KBM-7 (cell line): ENCODE measurements around the gene BLID.

Experiments
- DNase-seq: peaks from one replicate; pipeline ENCODE4 v3.0.0-alpha.2; 2015
- in situ Hi-C: fragments of 300-500 bp; cut with MboI; formaldehyde crosslinking; loops from 2 replicates; pipeline ENCODE4 v1.14.3; 2020; ENCODE audit warnings: low sequenced_read_pairs, low pct_unique_long_range_greater_than_20kb, mixed read lengths

The BLID gene

GRCh38 chr11:122115524-122116379 lies at the start of gene BLID:
Gene BLID, minus strand, starts transcription at chr11:122116215. Its CDS starts 293 bp downstream, at chr11:122115922.
- DNase-seq = no peak
- in situ Hi-C loops = no loop called here

GRCh38 chr11:122163053-122163819 lies 47.2 kb upstream of the BLID start:
- no peak for DNase-seq

GRCh38 chr11:122162095-122162494 lies 46.1 kb upstream of the BLID start:
- DNase-seq = no peak
- in situ Hi-C loops = no loop called here

More at GRCh38 chr11:122163053-122163819, 47.2 kb upstream of the BLID start:
- in situ Hi-C loops = no loop called here

GRCh38 chr11:122160841-122161590 lies 45.0 kb upstream of the BLID start:
- DNase-seq = no peak
- in situ Hi-C loops = no loop called here

GRCh38 chr11:122159861-122160260 lies 43.8 kb upstream of the BLID start:
- no peak for DNase-seq
- in situ Hi-C loops = no loop called here

- in situ Hi-C loops = no loop called here
- DNase-seq = no peak
Measured at GRCh38 chr11:122159173-122159721, 43.2 kb upstream of the BLID start.

GRCh38 chr11:122158171-122158570 lies 42.2 kb upstream of the BLID start:
- in situ Hi-C loops = no loop called here
- no peak for DNase-seq

GRCh38 chr11:122157653-122158161 lies 41.7 kb upstream of the BLID start:
- in situ Hi-C loops = no loop called here
- peak; percentile 4 for DNase-seq

- DNase-seq = no peak
- in situ Hi-C loops = no loop called here
Measured at GRCh38 chr11:122156940-122157382, 40.9 kb upstream of the BLID start.

GRCh38 chr11:122155765-122156527 lies 39.9 kb upstream of the BLID start:
- DNase-seq = no peak
- in situ Hi-C loops = no loop called here

GRCh38 chr11:122154994-122155393 lies 39.0 kb upstream of the BLID start:
- DNase-seq = no peak
- in situ Hi-C loops = no loop called here

GRCh38 chr11:122154227-122154626 lies 38.2 kb upstream of the BLID start:
- no peak for DNase-seq
- in situ Hi-C loops = no loop called here

GRCh38 chr11:122153746-122154145 lies 37.7 kb upstream of the BLID start:
- no peak for DNase-seq
- in situ Hi-C loops = no loop called here

GRCh38 chr11:122150216-122151124 lies 34.5 kb upstream of the BLID start:
- no peak for DNase-seq
- in situ Hi-C loops = no loop called here

GRCh38 chr11:122149202-122149601 lies 33.2 kb upstream of the BLID start:
- in situ Hi-C loops = no loop called here
- no peak for DNase-seq

GRCh38 chr11:122146475-122146874 lies 30.5 kb upstream of the BLID start:
- no peak for DNase-seq
- in situ Hi-C loops = no loop called here

- in situ Hi-C loops = no loop called here
Measured at GRCh38 chr11:122145715-122146274, 29.8 kb upstream of the BLID start.

More at GRCh38 chr11:122145715-122146274, 29.8 kb upstream of the BLID start:
- no peak for DNase-seq
